SK-N-SH treated with all-trans-retinoic acid at 6 μM for 48 hours (cell line): ENCODE measurements around the gene SPECC1L.

Source experiments
- OSR1 ChIP-seq: fragments of 250-450 bp; sonication (Bioruptor Pico); IDR thresholded peaks from 2 replicates; pipeline ENCODE4 v1.8.0; 2022; ENCODE audit warnings: moderate library complexity, mild to moderate bottlenecking, inconsistent platforms
- POU6F1 ChIP-seq: fragments of 250-450 bp; sonication (Bioruptor Pico); IDR thresholded peaks from 2 replicates; pipeline ENCODE4 v1.8.0; 2021; ENCODE audit warnings: low read depth, mild to moderate bottlenecking, moderate library complexity, borderline replicate concordance
- ZC3H10 ChIP-seq: fragments of 250-450 bp; sonication (Bioruptor Pico); IDR thresholded peaks from 2 replicates; pipeline ENCODE4 v1.5.1; 2021; ENCODE audit warnings: mild to moderate bottlenecking, moderate library complexity
- ZFP3 ChIP-seq: fragments of 250-450 bp; sonication (Bioruptor Pico); IDR thresholded peaks from 2 replicates; pipeline ENCODE4 v1.5.0; 2020; ENCODE audit warnings: mild to moderate bottlenecking, moderate library complexity
- ZFP30 ChIP-seq: fragments of 450-650 bp; formaldehyde crosslinking; IDR thresholded peaks from 2 replicates; pipeline ENCODE4 v1.5.0; 2022; ENCODE audit warnings: mild to moderate bottlenecking, moderate library complexity
- TF ChIP-seq, protein P1 (sequence below): fragments of 250-450 bp; sonication (Bioruptor Pico); IDR thresholded peaks from 2 replicates; pipeline ENCODE4 v1.5.1; 2020; ENCODE audit warnings: low read depth, mild to moderate bottlenecking, moderate library complexity

DNA sequence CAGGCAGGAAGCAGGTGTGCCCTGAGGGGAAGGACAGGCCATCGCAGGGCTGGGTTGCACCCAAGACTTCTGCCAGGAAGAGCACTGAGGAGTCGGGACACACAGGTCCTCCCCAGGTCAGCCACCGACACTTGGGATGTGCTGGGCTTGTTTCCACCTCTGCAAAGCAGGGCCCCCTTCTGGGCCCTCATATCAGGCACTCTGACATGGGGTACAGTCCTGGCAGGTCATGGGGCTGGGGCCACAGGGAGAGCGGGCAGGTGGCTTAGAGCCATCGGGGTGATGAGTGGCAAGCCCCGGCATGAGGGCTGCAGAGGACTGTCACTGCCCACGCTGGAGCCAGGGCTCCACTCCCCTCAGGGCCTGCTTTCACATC is 148.8 kb downstream of the SPECC1L start:
- TF ChIP-seq ZFP30 (CRISPR knock-in tag) (no peak), ZFP3 (CRISPR knock-in tag) (no peak), POU6F1 (CRISPR knock-in tag) (no peak), OSR1 (CRISPR knock-in tag) (no peak), ZC3H10 (CRISPR knock-in tag) (no peak)
- TF ChIP-seq, protein P1, sequence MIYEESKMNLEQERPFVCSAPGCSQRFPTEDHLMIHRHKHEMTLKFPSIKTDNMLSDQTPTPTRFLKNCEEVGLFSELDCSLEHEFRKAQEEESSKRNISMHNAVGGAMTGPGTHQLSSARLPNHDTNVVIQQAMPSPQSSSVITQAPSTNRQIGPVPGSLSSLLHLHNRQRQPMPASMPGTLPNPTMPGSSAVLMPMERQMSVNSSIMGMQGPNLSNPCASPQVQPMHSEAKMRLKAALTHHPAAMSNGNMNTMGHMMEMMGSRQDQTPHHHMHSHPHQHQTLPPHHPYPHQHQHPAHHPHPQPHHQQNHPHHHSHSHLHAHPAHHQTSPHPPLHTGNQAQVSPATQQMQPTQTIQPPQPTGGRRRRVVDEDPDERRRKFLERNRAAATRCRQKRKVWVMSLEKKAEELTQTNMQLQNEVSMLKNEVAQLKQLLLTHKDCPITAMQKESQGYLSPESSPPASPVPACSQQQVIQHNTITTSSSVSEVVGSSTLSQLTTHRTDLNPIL (CRISPR knock-in tag) = no peak
